H9 (cell line): ENCODE data around the gene CLEC3B. TPM values are rescaled to one million over a fixed set of nuclear protein-coding genes. Genes with fewer than 3 reads are reported as not detected.

Source experiments
- DNase-seq: peaks from one replicate; pipeline ENCODE4 v3.0.0-alpha.2; 2017
- H2AFZ ChIP-seq: one replicate; pipeline ENCODE4 v1.6.1; 2013; ENCODE audit warnings: mild to moderate bottlenecking, low read length, control low read depth, moderate library complexity
- H2AK5ac ChIP-seq: 2 replicates; pipeline ENCODE4 v1.6.1; 2013; ENCODE audit warnings: low read length, control low read depth, mixed read lengths; ENCODE audit not compliant: insufficient read length
- H2BK120ac ChIP-seq: one replicate; pipeline ENCODE4 v1.6.1; 2013; ENCODE audit warnings: low read depth, mild to moderate bottlenecking, low read length, control low read depth, inconsistent platforms; ENCODE audit not compliant: poor library complexity, severe bottlenecking
- H2BK12ac ChIP-seq: 2 replicates; pipeline ENCODE4 v1.6.1; 2013; ENCODE audit warnings: low read length, control low read depth, mixed read lengths, low read depth; ENCODE audit not compliant: insufficient read length
- H2BK15ac ChIP-seq: 2 replicates; pipeline ENCODE4 v1.6.1; 2013; ENCODE audit warnings: low read depth, low read length, control low read depth
- H2BK20ac ChIP-seq: one replicate; pipeline ENCODE4 v1.6.1; 2013; ENCODE audit warnings: low read depth, mild to moderate bottlenecking, low read length, control low read depth, inconsistent platforms; ENCODE audit not compliant: poor library complexity, severe bottlenecking
- H2BK5ac ChIP-seq: 2 replicates; pipeline ENCODE4 v1.6.1; 2013; ENCODE audit warnings: low read length, control low read depth, mixed read lengths; ENCODE audit not compliant: insufficient read length
- H3K14ac ChIP-seq: 2 replicates; pipeline ENCODE4 v1.6.1; 2013; ENCODE audit warnings: low read length, control low read depth; ENCODE audit not compliant: insufficient read depth
- H3K18ac ChIP-seq: 2 replicates; pipeline ENCODE4 v1.6.1; 2013; ENCODE audit warnings: low read depth, mild to moderate bottlenecking, mixed read lengths, low read length, control low read depth; ENCODE audit not compliant: insufficient read length
- H3K23ac ChIP-seq: 2 replicates; pipeline ENCODE4 v1.6.1; 2013; ENCODE audit warnings: low read length, control low read depth, mixed read lengths, low read depth; ENCODE audit not compliant: insufficient read length
- H3K23me2 ChIP-seq: 2 replicates; pipeline ENCODE4 v1.6.1; 2013; ENCODE audit warnings: low read depth, mild to moderate bottlenecking, mixed read lengths, low read length, control low read depth; ENCODE audit not compliant: insufficient read length, poor library complexity, severe bottlenecking
- H3K27ac ChIP-seq: 2 replicates; pipeline ENCODE4 v1.5.1; 2013; ENCODE audit warnings: low read length, control low read depth, mixed read lengths, low read depth; ENCODE audit not compliant: insufficient read length
- H3K27me3 ChIP-seq: 2 replicates; pipeline ENCODE4 v1.6.1; 2013; ENCODE audit warnings: low read length, control low read depth, inconsistent platforms; ENCODE audit not compliant: insufficient read depth
- H3K4ac ChIP-seq: 2 replicates; pipeline ENCODE4 v1.6.1; 2013; ENCODE audit warnings: low read depth, mild to moderate bottlenecking, control low read depth, inconsistent platforms, low read length, moderate library complexity
- H3K4me1 ChIP-seq: 2 replicates; pipeline ENCODE4 v1.6.1; 2013; ENCODE audit warnings: low read length, control low read depth, inconsistent platforms; ENCODE audit not compliant: insufficient read depth
- H3K4me2 ChIP-seq: 2 replicates; pipeline ENCODE4 v1.6.1; 2013; ENCODE audit warnings: low read length, control low read depth, mixed read lengths; ENCODE audit not compliant: insufficient read length, insufficient read depth
- H3K56ac ChIP-seq: 2 replicates; pipeline ENCODE4 v1.6.1; 2013; ENCODE audit warnings: low read depth, mild to moderate bottlenecking, mixed read lengths, low read length, control low read depth; ENCODE audit not compliant: insufficient read length
- H3K79me1 ChIP-seq: 2 replicates; pipeline ENCODE4 v1.6.1; 2013; ENCODE audit warnings: low read depth, mild to moderate bottlenecking, moderate library complexity, low read length, control low read depth, inconsistent platforms; ENCODE audit not compliant: insufficient read depth, poor library complexity, severe bottlenecking
- H3K79me2 ChIP-seq: 2 replicates; pipeline ENCODE4 v1.6.1; 2013; ENCODE audit warnings: low read length, control low read depth, inconsistent platforms; ENCODE audit not compliant: insufficient read depth
- H3K9ac ChIP-seq: 2 replicates; pipeline ENCODE4 v1.6.1; 2013; ENCODE audit warnings: low read length, control low read depth, mixed read lengths; ENCODE audit not compliant: insufficient read length; ENCODE audit errors: extremely low read depth
- H3K9me3 ChIP-seq: one replicate; pipeline ENCODE4 v1.6.1; 2013; ENCODE audit warnings: low read depth, low read length, inconsistent platforms; ENCODE audit not compliant: control insufficient read depth
- H3T11ph ChIP-seq: one replicate; pipeline ENCODE4 v1.6.1; 2013; ENCODE audit warnings: mild to moderate bottlenecking, low read length, control low read depth, inconsistent platforms
- H4K20me1 ChIP-seq: one replicate; pipeline ENCODE4 v1.6.1; 2013; ENCODE audit not compliant: control insufficient read depth, insufficient read length, insufficient read depth
- H4K5ac ChIP-seq: 2 replicates; pipeline ENCODE4 v1.6.1; 2013; ENCODE audit warnings: low read depth, mild to moderate bottlenecking, mixed read lengths, low read length, control low read depth; ENCODE audit not compliant: insufficient read length
- H4K8ac ChIP-seq: replicated peaks from 2 replicates; pipeline ENCODE4 v1.6.1; 2013; ENCODE audit warnings: low read length, control low read depth, mixed read lengths, low read depth; ENCODE audit not compliant: insufficient read length
- H4K91ac ChIP-seq: 2 replicates; pipeline ENCODE4 v1.6.1; 2013; ENCODE audit warnings: low read depth, mild to moderate bottlenecking, moderate library complexity, mixed read lengths, low read length, control low read depth; ENCODE audit not compliant: insufficient read length
- H3K27ac Mint-ChIP-seq, 3 experiments: 2 replicates in 2 of 3; 3 replicates in 1 of 3; pipeline ENCODE4 v1.8.0; 2020 to 2021; ENCODE audit warnings: mixed read lengths in 3 of 3, mild to moderate bottlenecking in 1 of 3, moderate library complexity in 1 of 3
- H3K27me3 Mint-ChIP-seq: 2 replicates; pipeline ENCODE4 v1.8.0; 2021; ENCODE audit warnings: low read depth, mild to moderate bottlenecking, moderate library complexity, mixed read lengths
- H3K36me3 Mint-ChIP-seq, 3 experiments: 2 replicates in 2 of 3; 3 replicates in 1 of 3; pipeline ENCODE4 v1.8.0; 2020 to 2021; ENCODE audit warnings: low read depth in 3 of 3, mixed read lengths in 3 of 3; ENCODE audit not compliant: insufficient read depth in 1 of 3
- H3K4me1 Mint-ChIP-seq, 2 experiments: 2 replicates each; pipeline ENCODE4 v1.8.0; 2020; ENCODE audit warnings: mixed read lengths in 2 of 2
- H3K4me3 Mint-ChIP-seq, 2 experiments: 2 replicates in 1 of 2; 3 replicates in 1 of 2; pipeline ENCODE4 v1.8.0; 2020 to 2021; ENCODE audit warnings: mild to moderate bottlenecking in 2 of 2, mixed read lengths in 2 of 2, moderate library complexity in 1 of 2
- H3K9me3 Mint-ChIP-seq, 2 experiments: 2 replicates in 1 of 2; 3 replicates in 1 of 2; pipeline ENCODE4 v1.8.0; 2020; ENCODE audit warnings: mild to moderate bottlenecking in 2 of 2, mixed read lengths in 2 of 2, moderate library complexity in 1 of 2
- WGBS: extraction: QIAGEN DNeasy Blood & Tissue Kit; methylation state at CpG from one replicate; pipeline ENCODE4 v1.1.7; 2013; ENCODE audit warnings: missing lambda C conversion rate, low lambda C conversion rate, mixed read lengths; ENCODE audit not compliant: insufficient read length; ENCODE audit errors: extremely low coverage; 5-methylcytosine and 5-hydroxymethylcytosine counted together
- total RNA-seq: library from RNA; stranded (reverse); gene quantifications from 2 replicates; pipeline ENCODE4 v1.2.1, GENCODE V29; 2021
- TF ChIP-seq, protein P1 (sequence below): fragments of 200-600 bp; sonication (generic); conservative IDR thresholded peaks from 3 replicates; pipeline ENCODE4 v1.8.0; 2021; ENCODE audit warnings: antibody characterized with exemption, mild to moderate bottlenecking

Gene CLEC3B
- total RNA-seq, 1 experiment from 2014 or later, result not detected

GRCh38 chr3:45084820-45085816 lies 59.0 kb downstream of the CLEC3B start:
- H3K9me3 Mint-ChIP-seq, result no peaks in the 10 kb centered on the region; a peak in 1 of 5 replicates
- H2BK5ac ChIP-seq, result no peak overlapping the region
- H3K56ac ChIP-seq, result no peak overlapping the region
- H3K27ac ChIP-seq, result no peak overlapping the region
- no peak overlapping the region for H3K4me3 Mint-ChIP-seq
- no peak overlapping the region for H3K14ac ChIP-seq
- no peak overlapping the region for H2BK12ac ChIP-seq
- H3T11ph ChIP-seq, result no peak overlapping the region
- no peak overlapping the region for H2BK20ac ChIP-seq
- H4K5ac ChIP-seq, result no peak overlapping the region
- peaks cover 17% of the 10 kb centered on the region in 2 experiments for H3K4me1 Mint-ChIP-seq
- no peaks in the 10 kb centered on the region for H3K9me3 ChIP-seq
- WGBS, result no CpG with 5 or more reads among the region's 13 CpGs
- no peak overlapping the region for H4K8ac ChIP-seq
- no peak overlapping the region for H4K91ac ChIP-seq
- no peaks in the 10 kb centered on the region for H3K27me3 ChIP-seq
- H3K79me1 ChIP-seq, result no peaks in the 10 kb centered on the region
- no peak overlapping the region for H2BK15ac ChIP-seq
- peaks cover 6 to 43% (median 14%) of the 10 kb centered on the region in 3 experiments; a peak in 5 of 7 replicates for H3K36me3 Mint-ChIP-seq
- no peaks in the 10 kb centered on the region for H3K27me3 Mint-ChIP-seq
- no peaks in the 10 kb centered on the region; the same call in 1 of the 2 replicates for H3K4me1 ChIP-seq
- H2AFZ ChIP-seq, result no peak overlapping the region
- no peak overlapping the region for H3K4me2 ChIP-seq
- H3K23me2 ChIP-seq, result no peaks in the 10 kb centered on the region
- no peak overlapping the region for H3K4ac ChIP-seq
- H3K27ac Mint-ChIP-seq, result no peak overlapping the region
- TF ChIP-seq, protein P1, sequence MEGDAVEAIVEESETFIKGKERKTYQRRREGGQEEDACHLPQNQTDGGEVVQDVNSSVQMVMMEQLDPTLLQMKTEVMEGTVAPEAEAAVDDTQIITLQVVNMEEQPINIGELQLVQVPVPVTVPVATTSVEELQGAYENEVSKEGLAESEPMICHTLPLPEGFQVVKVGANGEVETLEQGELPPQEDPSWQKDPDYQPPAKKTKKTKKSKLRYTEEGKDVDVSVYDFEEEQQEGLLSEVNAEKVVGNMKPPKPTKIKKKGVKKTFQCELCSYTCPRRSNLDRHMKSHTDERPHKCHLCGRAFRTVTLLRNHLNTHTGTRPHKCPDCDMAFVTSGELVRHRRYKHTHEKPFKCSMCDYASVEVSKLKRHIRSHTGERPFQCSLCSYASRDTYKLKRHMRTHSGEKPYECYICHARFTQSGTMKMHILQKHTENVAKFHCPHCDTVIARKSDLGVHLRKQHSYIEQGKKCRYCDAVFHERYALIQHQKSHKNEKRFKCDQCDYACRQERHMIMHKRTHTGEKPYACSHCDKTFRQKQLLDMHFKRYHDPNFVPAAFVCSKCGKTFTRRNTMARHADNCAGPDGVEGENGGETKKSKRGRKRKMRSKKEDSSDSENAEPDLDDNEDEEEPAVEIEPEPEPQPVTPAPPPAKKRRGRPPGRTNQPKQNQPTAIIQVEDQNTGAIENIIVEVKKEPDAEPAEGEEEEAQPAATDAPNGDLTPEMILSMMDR, result no peak
- H3K23ac ChIP-seq, result no peak overlapping the region
- no peak overlapping the region for H3K9ac ChIP-seq
- no peak overlapping the region for H3K18ac ChIP-seq
- no peaks in the 10 kb centered on the region for H3K79me2 ChIP-seq
- no peak for DNase-seq
- H2BK120ac ChIP-seq, result no peak overlapping the region
- H2AK5ac ChIP-seq, result no peak overlapping the region
- H4K20me1 ChIP-seq, result no peaks in the 10 kb centered on the region

Other genes starting within 250 kb of the CLEC3B start
- 11.8 and 12.2 TPM in 2 replicates for gene TMEM42, start 164.4 kb upstream of the CLEC3B start, total RNA-seq
- not detected in 2 replicates for gene TGM4, start 151.7 kb upstream of the CLEC3B start, total RNA-seq
- gene ZDHHC3, start 50.1 kb upstream of the CLEC3B start, total RNA-seq, result 58.3 and 71.3 TPM in 2 replicates
- 86.6 and 88.7 TPM in 2 replicates for gene EXOSC7, start 50.1 kb upstream of the CLEC3B start, total RNA-seq
- gene CDCP1, start 120.1 kb downstream of the CLEC3B start, total RNA-seq, result 12.9 and 14.1 TPM in 2 replicates
- 29.1 and 30.3 TPM in 2 replicates for gene TMEM158, start 200.0 kb downstream of the CLEC3B start, total RNA-seq